Measurements from ENCODE around the gene SH3RF3.
"Not testable (repeated sequence)": the region's sequence is repeated elsewhere in the genome, so short reads cannot be mapped to it uniquely, and the experiment has no call there.

The SH3RF3 gene

DNA sequence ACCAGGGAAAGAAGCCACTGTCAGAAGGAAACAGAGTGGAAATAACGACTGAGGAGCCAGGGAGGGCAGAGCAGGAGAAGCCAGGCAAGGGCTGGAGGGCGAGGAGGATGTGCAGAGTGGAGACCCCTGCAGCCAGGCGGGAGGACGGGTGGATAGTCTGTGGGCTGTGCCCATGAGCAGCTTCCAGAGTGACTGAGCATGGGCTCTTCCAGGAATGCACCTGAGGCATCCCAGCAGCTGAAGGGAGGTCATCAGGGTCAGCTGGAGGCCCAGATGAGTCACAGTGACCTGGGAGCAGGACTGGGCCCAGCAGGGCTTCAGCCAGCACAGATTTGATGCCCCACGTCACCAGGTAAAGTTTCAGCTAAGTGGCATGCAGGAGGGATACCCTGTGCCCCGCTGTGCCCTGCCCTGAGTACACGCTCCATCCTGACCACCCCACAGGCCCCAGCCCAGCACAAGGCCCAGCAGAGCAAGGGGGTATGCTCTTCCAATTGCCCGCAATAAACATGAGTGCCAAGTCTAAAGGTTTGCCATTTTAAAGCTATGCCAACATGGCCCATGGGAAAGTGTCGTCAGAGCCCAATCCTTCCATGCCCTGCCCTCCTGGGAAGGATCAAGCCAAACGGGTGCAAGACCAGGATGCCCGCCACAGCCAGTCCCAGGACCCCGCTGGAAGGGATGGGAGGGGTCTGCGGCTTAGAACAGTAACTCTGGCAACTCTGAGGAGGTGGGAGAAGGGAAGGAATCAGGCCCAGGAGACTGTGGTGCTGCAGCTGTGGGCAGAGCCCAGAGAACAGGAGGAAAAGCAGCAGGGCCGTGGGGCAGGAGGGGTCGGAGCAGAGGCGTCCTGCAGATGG, 399.1 kb downstream of the SH3RF3 start:
- no peak for DNase-seq (ENCODE audit: low spot score)

DNA sequence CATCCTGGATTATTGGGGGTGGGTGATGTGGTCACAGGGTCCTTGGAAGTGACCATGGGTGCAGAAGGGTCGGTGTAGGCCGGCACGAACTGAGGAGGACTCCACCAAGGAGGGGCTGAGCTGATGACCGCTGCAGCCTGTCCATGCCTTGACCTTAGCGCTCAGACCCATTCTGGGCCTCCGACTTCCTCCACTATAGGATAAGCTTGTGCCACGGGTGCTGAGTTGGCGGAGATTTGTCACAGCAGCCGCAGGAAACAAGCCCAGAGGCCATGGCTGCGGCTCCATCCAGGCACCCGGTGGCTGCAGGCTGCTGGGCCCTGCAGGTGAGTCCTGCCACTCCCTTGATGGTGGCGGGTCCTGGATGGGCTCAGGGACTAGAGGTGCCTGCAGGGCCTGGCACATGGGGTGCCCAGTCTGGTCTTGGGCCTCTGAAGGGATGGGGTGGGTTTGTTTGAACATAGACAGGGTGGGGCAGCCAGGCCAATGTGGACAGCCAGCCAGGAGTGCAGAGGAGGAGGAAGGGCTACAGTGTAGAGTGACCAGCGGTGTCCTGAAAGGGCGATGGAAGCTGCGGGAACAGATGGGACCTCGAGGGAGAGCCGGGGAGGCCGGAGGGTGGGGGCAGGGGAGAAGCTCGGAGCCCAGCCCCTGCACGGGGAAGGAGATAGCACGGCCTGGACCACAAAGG, 400.0 kb downstream of the SH3RF3 start:
- DNase-seq (ENCODE audit: low spot score) = no peak

DNA sequence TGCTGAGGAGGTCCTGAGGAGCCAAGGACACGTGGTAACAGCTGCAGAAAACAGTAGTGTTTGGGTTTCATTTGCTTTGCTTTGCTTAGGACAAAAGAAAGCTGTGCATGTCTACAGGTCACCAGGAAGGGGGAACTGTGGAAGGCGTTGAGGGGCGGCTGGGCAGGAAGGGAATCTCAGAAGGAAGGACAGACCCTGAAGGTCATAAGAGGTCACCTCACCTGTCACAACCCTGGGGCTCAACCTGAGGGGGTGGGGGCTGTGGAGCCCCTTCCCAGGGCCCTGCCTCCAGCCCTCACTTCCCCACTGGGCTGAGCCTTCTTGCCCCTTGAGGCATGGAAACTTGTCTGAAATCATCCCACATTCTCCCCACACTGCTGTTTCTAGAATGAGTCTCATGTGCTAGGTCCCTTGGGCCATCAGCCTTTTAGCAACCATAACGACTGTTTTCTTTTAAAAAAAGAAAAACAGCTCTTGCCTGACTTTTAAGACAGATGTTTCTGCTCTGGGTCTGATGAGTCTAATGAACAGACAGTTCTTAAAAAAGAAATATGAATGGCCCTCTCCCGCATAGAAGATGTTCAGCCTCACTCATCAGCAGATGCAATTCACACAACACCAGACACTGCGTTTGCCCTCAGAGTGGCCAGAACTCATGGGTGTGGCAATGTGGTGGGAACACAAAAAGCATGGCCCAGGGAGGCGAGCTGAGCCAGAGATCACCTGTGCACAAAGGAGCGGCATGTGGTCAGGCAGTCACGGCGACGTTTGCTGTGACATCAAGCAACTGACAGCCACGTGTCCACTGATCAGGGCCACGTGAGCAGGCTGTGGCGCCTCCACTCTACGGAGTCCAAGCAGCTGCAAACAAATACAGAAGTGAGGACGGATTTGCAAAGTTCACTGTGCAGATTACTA, 400.8 kb downstream of the SH3RF3 start:
- no peak for DNase-seq (ENCODE audit: low spot score)

DNA sequence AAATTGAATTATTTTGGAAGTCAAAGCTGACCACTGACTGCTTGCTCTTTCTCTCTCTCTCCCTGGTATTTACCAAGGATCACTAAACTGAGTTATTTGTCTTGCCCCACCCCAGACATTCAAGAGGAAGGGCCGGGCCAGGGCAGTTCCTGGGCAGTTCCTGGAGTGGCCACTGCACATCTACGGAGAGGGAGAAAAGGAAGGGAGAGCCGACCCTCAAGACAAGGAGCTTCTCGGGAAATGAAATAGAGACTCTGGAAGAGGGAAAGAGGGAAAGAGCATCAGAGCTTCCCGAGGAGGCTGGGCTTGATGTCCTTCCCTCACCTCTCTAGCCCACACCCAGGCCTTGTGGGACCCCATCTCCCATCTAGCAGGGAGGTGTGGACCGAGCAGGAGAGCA, 401.7 kb downstream of the SH3RF3 start:
- DNase-seq (ENCODE audit: low spot score) = no peak

DNA sequence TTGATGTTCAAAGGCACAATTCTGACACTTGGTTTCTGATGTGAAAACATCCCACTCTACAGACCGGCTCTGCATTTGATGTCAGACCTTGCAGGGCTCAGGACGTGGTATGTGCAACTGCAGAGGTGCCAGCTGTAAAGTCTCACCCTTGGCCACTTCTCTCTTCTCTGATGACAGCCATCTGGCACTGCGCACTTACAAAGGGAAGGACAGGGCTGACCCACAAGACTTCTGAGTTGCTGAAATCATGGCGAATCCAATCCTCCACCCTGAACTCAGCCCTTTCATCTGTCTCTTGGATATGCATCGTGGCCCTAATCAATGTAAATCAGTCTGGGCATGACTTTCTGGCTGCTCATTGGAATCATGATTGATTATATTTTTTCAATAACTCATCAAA, 402.2 kb downstream of the SH3RF3 start:
- no peak for DNase-seq (ENCODE audit: low spot score)

DNA sequence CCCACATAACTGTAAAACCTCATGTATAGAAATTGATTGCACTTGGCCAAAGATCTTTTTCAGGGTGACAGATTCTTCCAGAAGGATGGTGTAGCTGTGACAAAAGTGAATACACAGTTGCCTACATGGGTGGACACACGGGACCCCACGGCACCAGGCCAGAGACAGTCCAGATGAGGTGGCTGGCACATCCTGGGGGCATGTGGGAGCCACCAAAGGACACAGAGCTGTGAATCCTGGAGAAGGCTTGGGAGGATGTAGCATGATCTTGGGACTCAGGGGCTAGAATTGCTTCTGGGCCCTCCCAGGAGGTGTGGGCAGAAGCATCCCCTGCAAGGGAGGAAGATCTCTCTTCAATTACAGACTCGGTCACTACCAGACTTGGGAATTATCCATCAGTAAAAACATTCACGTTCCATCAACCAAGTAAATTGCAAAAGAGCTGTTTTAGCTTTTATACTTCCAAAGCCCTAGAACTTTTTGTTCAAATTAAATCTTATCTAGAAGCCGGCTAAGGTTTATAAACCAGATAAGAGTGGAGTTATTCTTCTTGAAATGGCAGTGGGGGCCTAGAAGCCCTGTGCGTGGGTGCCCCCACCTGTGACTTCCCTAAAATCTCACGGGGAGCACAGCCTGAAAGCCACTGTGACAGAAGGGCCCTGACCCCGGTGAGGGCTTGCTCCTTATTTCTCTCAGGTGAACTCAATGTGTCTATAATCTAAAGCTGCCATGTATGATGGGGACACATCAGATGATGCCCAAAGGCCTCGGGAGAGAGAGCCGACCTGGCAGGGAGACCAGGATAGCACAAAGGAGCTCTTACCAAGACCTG, 403.1 kb downstream of the SH3RF3 start:
- no peak for DNase-seq (ENCODE audit: low spot score)

DNA sequence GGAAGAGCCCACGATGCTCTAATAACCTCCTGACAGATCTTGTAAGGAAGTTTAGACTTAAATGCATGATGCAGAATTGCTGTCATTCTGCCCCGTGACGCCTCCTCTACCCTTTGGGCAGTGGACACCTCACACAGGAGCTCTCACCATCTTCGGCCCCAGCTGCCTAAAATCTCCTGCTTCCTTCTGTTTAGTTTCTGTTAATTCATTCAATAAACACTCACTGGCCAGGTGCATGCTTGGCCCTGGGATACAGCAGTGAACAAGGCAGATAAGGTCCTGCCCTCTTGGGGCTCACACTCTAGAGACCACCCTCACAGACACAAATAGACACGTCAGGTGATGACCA, 403.7 kb downstream of the SH3RF3 start:
- DNase-seq (ENCODE audit: low spot score) = no peak

DNA sequence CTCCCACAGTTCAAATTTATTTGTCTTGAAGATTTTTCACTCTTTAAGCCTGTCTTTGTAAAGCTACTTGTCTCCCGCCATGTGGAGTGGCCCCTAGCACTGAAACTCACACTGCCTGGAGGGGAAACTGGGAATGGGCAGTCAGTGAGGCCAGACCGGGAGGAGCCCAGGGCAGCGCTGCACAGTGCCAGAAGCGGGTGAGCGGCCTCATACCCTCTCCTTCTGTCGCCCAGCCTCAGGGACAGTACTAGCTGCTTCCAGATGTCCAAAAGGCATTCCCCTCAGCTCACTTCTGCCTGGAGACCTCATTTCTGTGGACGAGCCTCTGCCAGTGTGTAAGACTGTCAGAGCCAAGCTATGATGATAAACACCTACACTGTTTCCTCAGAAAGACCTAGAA, 404.8 kb downstream of the SH3RF3 start:
- no peak for DNase-seq (ENCODE audit: low spot score)

DNA sequence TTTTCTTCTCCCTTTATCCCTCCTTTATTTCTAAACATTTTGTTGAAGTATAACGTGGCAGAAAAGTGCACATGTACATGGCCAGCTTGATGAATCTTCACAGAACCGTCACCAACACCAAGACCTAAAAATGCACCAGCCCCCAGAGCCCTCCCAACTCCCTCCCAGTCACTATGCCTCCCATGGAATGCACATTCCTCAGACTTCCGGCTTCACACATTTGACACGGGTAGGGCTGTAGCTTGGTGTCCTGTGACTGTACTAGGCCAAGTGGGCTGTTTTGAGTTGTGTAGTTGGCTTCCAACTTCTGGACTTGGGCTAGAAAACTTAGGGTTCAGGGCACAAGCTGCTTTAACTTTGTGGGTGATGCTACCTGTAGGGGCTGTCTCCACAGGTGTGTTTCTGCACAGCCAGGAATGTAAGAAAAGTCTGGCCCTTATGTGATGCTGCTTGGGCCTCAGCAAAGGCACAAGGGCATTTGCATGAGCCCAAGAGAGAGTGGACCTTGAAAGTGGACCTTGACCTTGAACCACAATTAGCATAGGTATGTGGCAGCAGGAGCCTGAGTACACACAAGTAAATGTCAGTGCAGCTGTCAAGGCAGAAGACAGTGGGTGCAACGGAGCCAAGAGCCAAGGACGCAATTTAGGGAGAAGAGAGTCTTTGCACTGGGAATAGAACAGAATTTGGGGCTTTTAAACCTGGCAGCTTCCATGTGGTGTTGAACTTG, 406.4 kb downstream of the SH3RF3 start:
- no peak for DNase-seq (ENCODE audit: low spot score)

DNA sequence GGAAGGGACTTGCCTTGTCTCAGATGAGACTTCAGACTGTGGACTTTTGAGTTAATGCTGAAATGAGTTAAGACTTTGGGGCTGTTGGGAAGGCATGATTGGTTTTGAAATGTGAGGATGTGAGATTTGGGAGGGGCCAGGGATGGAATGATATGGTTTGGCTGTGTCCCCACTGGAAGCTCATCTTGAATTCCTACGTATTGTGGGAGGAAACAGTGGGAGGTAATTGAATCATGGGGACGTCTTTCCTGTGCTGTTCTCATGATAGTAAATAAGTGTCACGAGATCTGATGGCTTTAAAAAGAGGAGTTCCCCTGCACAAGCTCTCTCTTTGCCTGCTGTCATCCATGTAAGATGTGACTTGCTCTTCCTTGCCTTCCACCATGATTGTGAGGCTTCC, 407.6 kb downstream of the SH3RF3 start:
- DNase-seq (ENCODE audit: low spot score) = not testable (repeated sequence)

DNA sequence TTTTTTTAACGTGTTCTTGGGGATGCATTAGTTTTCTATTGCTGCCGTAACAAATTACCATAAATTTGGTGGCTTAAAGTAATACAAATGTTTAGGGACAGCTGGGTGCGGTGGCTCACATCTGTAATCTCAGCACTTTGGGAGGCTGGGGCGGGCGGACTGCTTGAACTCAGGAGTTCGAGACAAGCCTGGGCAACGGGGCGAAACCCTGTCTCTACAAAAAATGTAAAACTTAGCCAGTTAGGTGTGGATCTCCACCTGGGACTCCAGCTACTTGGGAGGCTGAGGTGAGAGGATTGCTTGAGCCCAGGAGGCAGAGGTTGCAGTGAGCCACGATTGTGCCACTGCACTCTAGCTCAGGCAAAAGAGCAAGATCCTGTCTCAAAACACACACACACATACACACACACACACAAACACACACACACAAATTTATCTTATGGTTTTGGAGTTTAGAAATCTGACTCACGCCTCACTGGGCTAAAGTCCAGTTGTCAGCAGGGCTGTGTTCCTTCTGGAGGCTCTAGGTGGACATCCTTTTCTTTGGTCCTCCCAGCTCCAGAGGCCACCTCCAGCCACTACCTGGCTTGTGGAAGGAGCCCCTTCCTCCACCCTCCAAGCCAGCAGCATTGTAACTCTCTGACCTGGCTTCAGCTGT, 408.7 kb downstream of the SH3RF3 start:
- no peak for DNase-seq (ENCODE audit: low spot score)

DNA sequence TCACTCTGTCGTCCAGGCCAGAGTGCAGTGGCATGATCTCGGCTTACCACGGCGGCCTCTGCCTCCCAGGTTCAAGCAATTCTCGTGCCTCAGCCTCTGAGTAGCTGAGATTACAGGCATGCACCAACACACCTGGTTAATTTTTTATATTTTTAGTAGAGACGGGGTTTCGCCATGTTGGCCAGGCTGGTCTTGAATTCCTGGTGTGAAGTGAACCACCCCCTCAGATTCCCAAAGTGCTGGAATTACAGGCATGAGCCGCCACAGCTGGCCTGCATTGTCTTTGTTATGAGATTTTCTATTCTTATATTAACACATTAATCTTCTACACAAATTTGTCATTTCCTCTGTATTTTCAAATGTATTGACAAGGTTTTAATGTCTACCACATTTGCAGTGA, 409.5 kb downstream of the SH3RF3 start:
- no peak for DNase-seq (ENCODE audit: low spot score)

DNA sequence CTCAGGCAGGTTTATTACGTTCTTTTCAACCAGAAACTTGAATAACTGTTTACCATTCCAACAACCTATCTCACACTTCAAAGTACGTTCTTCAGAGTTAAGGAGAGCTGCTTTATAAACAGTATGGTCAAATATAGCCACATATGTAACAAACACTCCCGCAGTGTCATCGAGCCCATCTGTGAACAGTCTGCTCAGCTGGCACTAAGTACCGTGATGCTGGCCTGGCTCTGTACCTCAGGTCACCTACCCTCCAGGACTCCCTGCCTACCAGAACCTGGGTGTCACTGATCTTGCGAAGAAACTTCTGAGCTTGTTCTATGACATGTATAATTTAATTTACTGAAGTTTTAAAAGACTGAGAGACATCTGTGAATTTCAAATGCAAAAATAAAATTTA, 413.4 kb downstream of the SH3RF3 start:
- no peak for DNase-seq (ENCODE audit: low spot score)

DNA sequence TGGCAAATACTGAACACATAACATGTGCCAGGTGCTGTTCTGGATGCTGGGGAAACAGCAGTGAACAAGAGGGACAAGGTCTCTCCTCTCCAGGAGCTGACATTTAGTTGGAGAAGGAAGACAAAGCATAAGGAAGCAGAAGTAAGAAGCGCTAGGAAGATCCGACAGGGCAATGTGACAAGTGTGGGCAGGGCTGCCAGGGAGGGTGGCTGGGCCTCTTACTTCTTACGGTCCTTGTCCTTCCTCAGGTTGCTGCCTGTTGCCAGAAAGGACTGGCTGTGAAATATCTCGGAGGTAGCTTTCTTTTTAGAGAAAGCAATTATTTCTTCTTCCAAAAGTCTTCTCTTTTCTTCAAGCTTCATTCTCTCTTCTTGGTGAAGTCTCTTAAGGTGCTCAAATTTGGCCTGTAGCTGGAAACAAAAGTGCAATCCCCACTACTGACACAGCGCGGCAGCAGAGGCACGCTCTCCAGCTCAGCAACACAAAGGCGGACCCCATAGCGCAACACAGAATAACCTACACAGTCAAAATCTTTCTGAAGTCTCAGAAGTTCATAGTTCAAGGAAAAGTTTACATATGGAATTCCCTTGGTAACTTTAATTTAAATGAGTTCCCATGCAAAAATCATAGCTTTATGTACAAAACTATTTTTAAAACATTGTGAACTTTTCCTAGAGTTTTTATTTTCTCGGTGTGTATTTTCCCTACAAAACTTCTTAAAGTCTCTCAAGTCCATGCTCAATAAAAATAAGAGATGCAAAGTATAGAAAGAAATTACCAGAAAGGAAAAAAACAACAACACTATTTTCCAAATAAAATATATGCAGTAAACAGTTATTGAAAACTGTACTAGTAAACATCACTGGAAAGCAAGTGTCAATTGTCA, 417.1 kb downstream of the SH3RF3 start:
- peak; percentile 38 for DNase-seq (ENCODE audit: low spot score)

DNA sequence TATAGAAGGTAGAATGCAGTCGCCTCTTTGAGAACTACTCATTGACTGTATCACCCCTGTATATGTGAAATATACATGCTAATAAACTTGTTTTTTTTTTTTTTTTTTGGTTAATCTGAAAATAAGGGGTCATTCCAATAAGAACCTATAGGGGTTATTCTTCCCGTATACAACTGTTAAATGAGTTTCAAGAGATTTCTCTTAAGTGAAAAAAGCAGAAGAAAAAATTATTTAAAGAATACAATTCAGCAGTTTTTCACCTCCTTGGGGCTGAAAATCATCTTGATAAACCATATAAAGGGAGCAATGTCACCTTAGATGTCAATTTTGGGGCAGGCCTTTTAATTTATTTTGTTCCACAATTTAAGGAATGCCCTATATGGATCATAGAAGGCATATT, 418.3 kb downstream of the SH3RF3 start:
- no peak for DNase-seq (ENCODE audit: low spot score)

DNA sequence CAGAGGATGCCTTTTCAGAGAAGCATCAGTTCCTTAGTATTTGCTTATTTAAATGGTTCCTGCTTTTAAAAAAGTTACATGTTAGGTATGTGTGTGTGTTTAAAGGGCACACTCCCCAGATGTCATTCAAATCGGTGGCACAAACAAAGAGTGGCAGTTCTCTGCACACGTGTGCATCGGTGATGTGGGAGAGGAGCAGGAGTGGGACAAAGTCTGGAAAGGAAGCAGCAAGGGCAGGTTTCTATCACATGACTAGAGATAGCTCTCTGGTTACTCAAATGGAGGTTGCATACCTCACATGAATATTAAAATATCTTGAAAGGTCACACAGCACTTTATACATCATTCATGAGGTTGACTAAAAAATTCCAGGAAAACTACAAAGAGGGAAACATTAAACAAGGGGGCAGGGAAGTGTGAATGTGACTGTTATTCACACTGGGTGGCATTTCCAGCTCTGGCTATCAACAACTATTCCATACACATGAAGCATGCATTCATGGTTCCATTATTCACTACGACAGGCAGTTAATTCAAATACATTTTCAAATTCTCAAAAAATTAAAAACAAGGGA, 420.1 kb downstream of the SH3RF3 start:
- DNase-seq (ENCODE audit: low spot score) = no peak
